Activated naive CD4-positive, alpha-beta T cell treated with anti-CD3 and anti-CD28 coated beads for 36 hours (primary cell): ENCODE measurements around the gene NBEAL1. TPM values are rescaled to one million over a fixed set of nuclear protein-coding genes. Genes with fewer than 3 reads are reported as not detected.
"Not testable (repeated sequence)": the region's sequence is repeated elsewhere in the genome, so short reads cannot be mapped to it uniquely, and the experiment has no call there.

Experiments
- CTCF ChIA-PET: fragments of 350-600 bp; sonication (Branson Sonifier 250); formaldehyde crosslinking; loops from one replicate; lab custom pipeline; 2021; ENCODE audit warnings: antibody characterized with exemption; lab: Charles Lee
- DNase-seq: peaks from one replicate; pipeline ENCODE4 v3.0.0-alpha.2; 2020
- H3K27ac Mint-ChIP-seq: one replicate; pipeline ENCODE4 v1.8.0; 2021; ENCODE audit warnings: mild to moderate bottlenecking, mixed read lengths
- H3K27me3 Mint-ChIP-seq: one replicate; pipeline ENCODE4 v1.8.0; 2021; ENCODE audit warnings: low read depth, mixed read lengths
- H3K36me3 Mint-ChIP-seq: one replicate; pipeline ENCODE4 v1.8.0; 2021; ENCODE audit warnings: low read depth, mixed read lengths
- H3K4me1 Mint-ChIP-seq: one replicate; pipeline ENCODE4 v1.8.0; 2021; ENCODE audit warnings: low read depth, mixed read lengths
- H3K4me3 Mint-ChIP-seq: one replicate; pipeline ENCODE4 v1.8.0; 2021; ENCODE audit warnings: mild to moderate bottlenecking, moderate library complexity, mixed read lengths
- H3K9me3 Mint-ChIP-seq: one replicate; pipeline ENCODE4 v1.8.0; 2021; ENCODE audit warnings: mixed read lengths
- intact Hi-C: fragments of 100-400 bp; cut with micrococcal nuclease; formaldehyde crosslinking; loops from one replicate; pipeline ENCODE4 v1.15.1; 2023
- total RNA-seq, 2 experiments: library from RNA; stranded (reverse); gene quantifications; one replicate each; pipeline ENCODE4 v1.2.3, GENCODE V29; 2021

The NBEAL1 gene
- total RNA-seq, result 1 to 10 TPM; 7.9 to 8.3 TPM

DNA sequence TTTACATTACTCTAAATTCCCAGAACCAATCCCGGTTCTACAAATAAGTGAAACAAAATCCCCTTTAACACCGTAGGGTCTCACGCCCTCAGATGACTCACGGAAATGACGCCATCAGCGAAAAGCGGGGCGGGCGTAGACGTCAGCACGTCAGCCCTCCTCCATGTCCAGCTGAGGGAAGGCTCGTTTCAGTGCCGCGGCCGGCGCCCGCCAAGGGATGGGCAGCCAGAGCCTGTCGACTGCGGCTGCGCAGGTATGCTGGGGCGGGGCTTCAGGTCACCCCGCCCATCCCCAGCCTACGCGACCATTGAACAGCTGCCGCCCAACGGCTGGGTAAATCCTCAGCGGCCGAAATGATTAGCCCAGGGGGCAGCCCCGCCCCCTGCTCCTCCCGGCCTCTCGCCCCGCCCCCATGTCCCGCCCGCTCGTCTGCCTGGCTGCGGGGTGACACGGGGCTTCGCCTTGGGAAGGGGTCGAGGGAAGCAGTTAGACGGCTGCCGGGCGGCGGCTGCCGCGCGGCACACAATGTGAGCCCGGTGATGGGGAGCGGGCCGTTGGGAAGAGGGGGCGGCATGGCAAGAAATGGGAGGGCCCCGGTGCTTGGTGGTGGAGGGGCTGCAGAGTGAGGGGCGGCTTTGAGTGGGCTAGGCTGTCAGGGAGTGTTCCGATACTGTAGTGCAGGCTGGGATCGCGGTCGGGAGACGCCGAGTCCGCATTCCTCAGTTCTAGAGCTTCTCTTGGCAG is at the start of gene NBEAL1:
Gene NBEAL1 (plus strand): TSS at position 420 of the 744 bp plus-strand sequence. CDS start 1,510 bp downstream, outside the sequence.
- peaks cover 27% of the 10 kb centered on the region for H3K4me1 Mint-ChIP-seq
- no peaks in the 10 kb centered on the region for H3K9me3 Mint-ChIP-seq
- CTCF ChIA-PET, result interaction anchor here (0.6 kb wide), 1 partner anchor 144 kb away, joined by 3 read pairs; no protein-coding TSS in a partner anchor
- H3K36me3 Mint-ChIP-seq, result no peaks in the 10 kb centered on the region
- peak within 1 kb of the TSS; percentile 95 for H3K4me3 Mint-ChIP-seq
- intact Hi-C loops, result loop anchor here (1.0 to 10.0 kb wide), 11 partner anchors 103 to 880 kb away; partner anchors contain the start of genes ABI2, BMPR2, CYP20A1 and FAM117B
- no peaks in the 10 kb centered on the region for H3K27me3 Mint-ChIP-seq
- H3K27ac Mint-ChIP-seq, result peak within 1 kb of the TSS; percentile 74
- DNase-seq, result peak; percentile 97

DNA sequence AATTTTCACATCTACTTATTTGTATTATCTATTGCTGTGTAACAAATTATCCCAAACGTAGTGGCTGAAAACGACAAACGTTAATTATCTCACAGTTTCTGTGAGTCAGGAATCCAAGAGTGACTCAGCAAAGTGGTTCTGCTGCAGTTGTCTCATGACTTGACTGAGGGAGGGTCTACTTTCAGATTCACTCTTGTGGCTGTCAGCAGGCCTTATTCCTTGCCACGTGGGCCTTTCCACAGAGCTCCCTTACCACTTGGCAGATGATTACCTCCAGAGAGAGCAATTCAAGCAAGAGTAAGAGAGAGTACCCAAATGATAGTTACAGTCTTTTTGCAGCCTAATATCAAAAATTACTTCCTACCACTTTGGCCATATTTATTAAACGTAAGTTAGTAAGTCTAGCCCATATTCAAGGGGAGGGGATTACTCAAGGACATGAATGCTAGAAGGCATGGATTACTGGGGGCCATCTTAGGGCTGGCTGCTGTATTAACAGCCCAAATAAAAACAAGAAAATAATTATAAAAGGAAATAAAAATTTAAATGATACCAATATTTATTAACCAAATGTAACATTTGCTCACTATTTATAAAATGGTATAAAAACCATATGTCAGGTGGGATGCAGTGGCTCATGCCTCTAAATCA is 48.7 kb upstream of the NBEAL1 start:
- Mint-ChIP-seq H3K4me1 (peaks cover 4% of the 10 kb centered on the region), H3K27me3 (no peaks in the 10 kb centered on the region), H3K36me3 (no peaks in the 10 kb centered on the region)

DNA sequence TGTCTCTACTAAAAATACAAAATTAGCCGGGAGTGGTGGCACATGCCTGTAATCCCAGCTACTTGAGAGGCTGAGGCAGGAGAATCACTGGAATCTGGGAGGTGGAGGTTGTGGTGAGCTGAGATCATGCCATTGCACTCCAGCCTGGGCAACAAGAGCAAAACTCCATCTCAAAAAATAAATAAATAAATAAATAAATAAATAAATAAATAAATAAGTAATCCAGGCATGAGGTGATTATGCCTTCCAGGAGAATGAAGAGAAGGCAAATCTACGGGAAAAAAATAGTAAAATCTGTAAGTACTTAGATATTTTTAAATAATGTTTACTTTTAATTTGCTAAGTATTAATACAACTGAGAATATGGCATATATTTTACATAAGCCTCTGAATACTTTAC is 45.3 kb upstream of the NBEAL1 start:
- intact Hi-C loops, H3K27me3 Mint-ChIP-seq, H3K36me3 Mint-ChIP-seq, DNase-seq, H3K9me3 Mint-ChIP-seq, H3K27ac Mint-ChIP-seq, H3K4me1 Mint-ChIP-seq, H3K4me3 Mint-ChIP-seq: not testable (repeated sequence)
- CTCF ChIA-PET, result interaction anchor here (0.6 to 1.0 kb wide), 3 partner anchors 54 to 276 kb away, joined by 3 to 5 read pairs (median 3); no protein-coding TSS in a partner anchor

More for the DNA sequence above, 48.7 kb upstream of the NBEAL1 start:
- DNase-seq, result peak; percentile 25
- no peaks in the 10 kb centered on the region for H3K9me3 Mint-ChIP-seq
- H3K4me3 Mint-ChIP-seq, result no peak overlapping the region
- no peak overlapping the region for H3K27ac Mint-ChIP-seq
- intact Hi-C loops, result no loop called here
- CTCF ChIA-PET, result no interaction called here

DNA sequence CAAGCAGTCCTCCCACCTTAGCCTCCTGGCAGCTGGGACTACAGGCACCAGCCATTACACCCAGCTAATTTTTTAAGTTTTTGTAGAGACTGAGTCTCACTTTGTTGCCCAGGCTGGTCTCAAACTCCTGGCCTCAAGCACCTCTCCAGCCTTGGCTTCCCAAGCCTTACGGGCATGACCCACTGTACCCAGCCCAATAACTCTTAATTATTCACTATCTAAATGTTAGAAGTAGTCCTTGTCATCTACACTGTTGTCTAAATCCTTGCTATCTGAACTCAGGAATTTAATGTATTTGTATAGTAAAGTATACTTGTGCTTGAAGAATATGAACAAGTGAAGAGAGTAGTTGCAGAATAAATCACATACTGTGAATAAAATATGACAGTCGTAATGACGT is 37.9 kb upstream of the NBEAL1 start:
- Mint-ChIP-seq H3K9me3 (no peaks in the 10 kb centered on the region), H3K4me1 (no peaks in the 10 kb centered on the region), H3K36me3 (no peaks in the 10 kb centered on the region), H3K27ac (no peak overlapping the region), H3K27me3 (no peaks in the 10 kb centered on the region), H3K4me3 (no peak overlapping the region)
- intact Hi-C loops, result no loop called here
- CTCF ChIA-PET, result no interaction called here
- no peak for DNase-seq

DNA sequence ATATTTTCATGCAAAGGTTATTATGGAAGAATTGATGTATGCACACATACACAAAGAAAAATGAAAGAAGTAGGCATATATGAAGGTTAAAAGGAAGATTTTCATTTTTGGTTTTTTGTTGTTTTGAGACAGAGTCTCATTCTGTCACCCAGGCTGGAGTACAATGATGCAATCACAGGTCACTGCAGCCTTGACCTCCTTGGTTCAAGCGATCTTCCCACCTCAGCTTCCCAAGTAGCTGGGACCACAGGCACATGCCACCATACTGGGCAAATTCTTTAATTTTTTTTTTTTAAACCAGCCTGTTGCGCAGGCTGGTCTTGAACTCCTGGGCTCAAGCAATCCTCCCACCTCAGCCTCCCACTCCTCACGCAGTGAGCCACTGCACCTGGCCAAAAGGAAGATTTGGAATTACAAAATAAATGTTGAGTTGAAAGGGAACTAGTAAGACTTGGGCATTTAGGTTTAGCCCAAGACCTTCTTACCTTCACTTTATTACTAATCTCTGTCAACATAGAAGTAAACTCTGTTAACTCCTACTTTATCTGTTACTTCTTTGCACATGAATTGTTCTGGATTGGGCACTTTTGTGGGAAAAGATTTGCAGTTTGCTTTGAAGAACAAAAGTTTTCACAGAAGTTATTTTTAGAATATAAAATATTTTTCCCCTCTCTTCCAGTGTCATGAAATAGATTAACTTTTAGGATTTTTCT is 31.7 kb upstream of the NBEAL1 start:
- DNase-seq, result no peak
- Mint-ChIP-seq H3K4me1 (no peaks in the 10 kb centered on the region), H3K36me3 (peaks cover 4% of the 10 kb centered on the region), H3K4me3 (no peak overlapping the region), H3K27me3 (no peaks in the 10 kb centered on the region), H3K9me3 (no peaks in the 10 kb centered on the region), H3K27ac (no peak overlapping the region)
- intact Hi-C loops, result no loop called here
- CTCF ChIA-PET, result no interaction called here

DNA sequence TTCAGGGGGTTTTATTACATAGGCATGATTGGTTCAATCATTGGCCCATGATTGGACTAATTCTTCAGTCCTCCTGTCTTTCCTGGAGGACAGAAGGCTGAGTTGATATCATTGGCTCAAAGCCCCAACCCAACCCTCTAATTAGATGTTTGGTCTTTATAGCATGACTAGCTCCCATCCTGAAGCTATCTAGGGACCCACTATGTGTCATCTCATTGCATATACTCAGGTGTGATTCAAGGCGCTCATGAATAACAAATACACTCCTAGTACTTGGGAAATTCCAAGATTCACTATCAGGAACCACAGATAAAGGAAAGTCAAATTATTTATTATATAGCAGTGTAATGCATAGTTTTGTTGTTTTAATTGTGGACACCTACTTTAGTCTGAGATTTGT is 24.9 kb upstream of the NBEAL1 start:
- H3K27me3 Mint-ChIP-seq, result no peaks in the 10 kb centered on the region
- H3K36me3 Mint-ChIP-seq, result no peaks in the 10 kb centered on the region
- intact Hi-C loops, result no loop called here
- no peak overlapping the region for H3K4me3 Mint-ChIP-seq
- no peak overlapping the region for H3K27ac Mint-ChIP-seq
- DNase-seq, result no peak
- CTCF ChIA-PET, result no interaction called here
- H3K4me1 Mint-ChIP-seq, result no peaks in the 10 kb centered on the region
- no peaks in the 10 kb centered on the region for H3K9me3 Mint-ChIP-seq

DNA sequence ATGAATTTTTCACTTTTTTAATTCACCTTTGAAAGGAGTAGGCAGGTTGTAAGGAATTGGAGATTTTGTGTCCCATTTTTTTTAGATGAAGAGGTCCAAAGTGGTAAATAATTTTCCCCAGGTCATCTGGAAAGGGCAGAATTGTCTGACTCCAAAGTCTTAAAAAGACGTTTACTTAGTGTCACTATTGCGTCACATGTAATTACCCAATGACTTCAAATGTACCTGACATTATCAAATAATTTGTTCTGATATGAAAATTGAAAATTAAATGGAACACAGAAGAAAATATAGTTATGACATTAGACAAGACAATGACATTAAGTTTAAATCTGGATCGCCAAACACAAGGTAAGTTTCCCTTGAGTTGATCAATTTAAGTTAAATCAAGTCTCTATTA is 24.2 kb upstream of the NBEAL1 start:
- CTCF ChIA-PET, result no interaction called here
- H3K27me3 Mint-ChIP-seq, result peaks cover 2% of the 10 kb centered on the region
- no peaks in the 10 kb centered on the region for H3K9me3 Mint-ChIP-seq
- no peak overlapping the region for H3K4me3 Mint-ChIP-seq
- no peaks in the 10 kb centered on the region for H3K36me3 Mint-ChIP-seq
- intact Hi-C loops, result no loop called here
- no peak overlapping the region for H3K27ac Mint-ChIP-seq
- no peak for DNase-seq
- no peaks in the 10 kb centered on the region for H3K4me1 Mint-ChIP-seq

DNA sequence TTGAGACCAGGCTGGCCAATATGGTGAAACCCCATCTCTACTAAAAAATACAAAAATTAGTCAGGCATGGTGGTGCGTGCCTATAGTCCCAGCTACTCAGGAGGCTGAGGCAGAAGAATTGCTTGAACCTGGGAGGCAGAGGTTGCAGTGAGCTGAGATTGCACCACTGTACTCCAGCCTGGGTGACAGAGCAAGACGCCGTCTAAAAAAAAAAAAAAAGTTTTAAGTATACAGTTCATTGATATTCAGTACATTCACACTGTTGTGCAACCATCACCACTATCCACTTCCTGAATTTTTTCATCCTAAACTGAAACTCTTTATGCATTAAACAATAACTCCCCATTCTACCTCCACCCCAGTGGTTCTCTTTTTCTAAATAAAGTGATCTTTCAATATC is 17.6 kb upstream of the NBEAL1 start:
- CTCF ChIA-PET, H3K9me3 Mint-ChIP-seq, H3K27me3 Mint-ChIP-seq, H3K4me3 Mint-ChIP-seq, intact Hi-C loops, H3K4me1 Mint-ChIP-seq, H3K27ac Mint-ChIP-seq, DNase-seq, H3K36me3 Mint-ChIP-seq: not testable (repeated sequence)

DNA sequence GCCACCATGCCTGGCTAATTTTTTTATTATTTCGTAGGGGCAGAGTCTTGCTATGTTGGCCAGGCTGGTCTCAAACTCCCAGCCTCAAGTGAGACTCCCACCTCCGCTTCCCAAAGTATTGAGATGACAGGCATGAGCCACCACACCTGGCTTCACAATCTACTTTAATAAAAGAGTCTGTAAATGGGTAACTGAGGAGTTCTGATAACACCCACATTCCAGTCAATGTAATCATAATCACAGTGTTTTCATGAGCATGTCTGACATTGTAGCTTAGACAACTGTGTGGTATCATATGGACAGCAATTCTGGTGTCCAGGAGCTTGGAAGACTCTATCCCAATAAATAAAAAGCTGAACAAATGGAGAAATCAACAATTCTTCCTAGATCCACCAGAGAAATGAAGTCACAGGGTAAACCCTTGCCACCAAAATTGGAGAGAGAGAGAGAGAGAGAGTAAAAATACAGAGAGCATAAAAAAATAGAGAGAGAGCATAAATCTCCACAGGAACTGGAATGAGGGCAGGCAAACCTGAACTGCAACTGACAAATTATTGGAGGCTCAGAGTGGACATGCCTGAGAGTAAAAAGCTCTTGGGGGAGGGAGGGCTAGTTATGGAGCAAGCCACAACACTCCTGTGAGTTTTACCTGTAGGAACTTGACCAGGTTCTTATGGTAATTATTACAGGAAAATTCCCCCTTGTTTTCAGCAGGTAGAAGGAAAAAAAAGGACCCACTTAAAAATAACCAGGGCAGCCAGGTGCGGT is 12.4 kb upstream of the NBEAL1 start:
- no peak for DNase-seq
- no peaks in the 10 kb centered on the region for H3K4me1 Mint-ChIP-seq
- intact Hi-C loops, result no loop called here
- CTCF ChIA-PET, result no interaction called here
- H3K27ac Mint-ChIP-seq, result no peak overlapping the region
- H3K9me3 Mint-ChIP-seq, result no peaks in the 10 kb centered on the region
- H3K36me3 Mint-ChIP-seq, result no peaks in the 10 kb centered on the region
- H3K4me3 Mint-ChIP-seq, result no peak overlapping the region
- H3K27me3 Mint-ChIP-seq, result no peaks in the 10 kb centered on the region

DNA sequence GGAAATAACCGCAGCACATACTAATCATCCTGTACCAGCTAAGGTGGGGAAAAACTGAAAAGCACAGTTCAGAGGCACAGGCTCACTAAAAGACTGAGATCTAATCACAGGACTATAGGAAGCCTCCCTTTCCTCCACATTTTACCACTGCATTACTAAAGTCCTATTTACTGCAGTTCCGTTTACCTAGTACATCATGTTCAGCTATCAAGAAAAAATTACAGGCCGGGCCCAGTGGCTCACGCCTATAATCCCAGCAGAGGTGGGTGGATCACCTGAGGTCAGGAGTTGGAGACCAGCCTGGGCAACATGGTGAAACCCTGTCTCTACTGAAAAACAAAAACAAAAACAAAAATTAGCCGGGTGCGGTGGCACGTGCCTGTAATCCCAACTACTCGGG is 11.0 kb upstream of the NBEAL1 start:
- DNase-seq, result no peak
- Mint-ChIP-seq H3K9me3 (peaks cover 2% of the 10 kb centered on the region), H3K27me3 (no peaks in the 10 kb centered on the region), H3K4me1 (no peaks in the 10 kb centered on the region), H3K27ac (no peak overlapping the region), H3K36me3 (no peaks in the 10 kb centered on the region), H3K4me3 (no peak overlapping the region)
- CTCF ChIA-PET, result no interaction called here
- intact Hi-C loops, result no loop called here

DNA sequence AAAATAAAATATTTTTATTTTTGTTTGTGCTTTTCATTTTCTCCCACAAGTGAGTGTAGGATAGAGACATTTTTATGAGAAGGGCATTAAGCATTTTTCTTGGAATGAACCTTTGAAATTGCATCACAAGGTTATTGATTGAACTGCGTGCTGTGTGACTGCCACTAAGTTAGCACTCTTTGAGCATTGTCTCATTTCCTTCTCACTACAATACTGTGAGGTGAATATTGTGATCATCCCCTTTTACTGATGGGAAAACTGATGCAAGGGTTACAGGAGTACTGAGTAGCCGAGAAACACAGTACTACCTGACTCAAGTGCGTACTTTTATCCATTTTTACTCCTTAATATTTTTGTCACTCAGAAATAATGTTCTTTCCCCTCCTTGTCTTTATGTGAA is 2.0 kb downstream of the NBEAL1 start:
- Mint-ChIP-seq H3K9me3 (no peaks in the 10 kb centered on the region), H3K4me1 (peaks cover 29% of the 10 kb centered on the region), H3K27ac (no peak overlapping the region), H3K27me3 (no peaks in the 10 kb centered on the region), H3K36me3 (no peaks in the 10 kb centered on the region), H3K4me3 (no peak overlapping the region)
- no peak for DNase-seq
- CTCF ChIA-PET, result interaction anchor here (1.2 kb wide), 1 partner anchor 436 kb away, joined by 4 read pairs; no protein-coding TSS in a partner anchor
- intact Hi-C loops, result loop anchor here (10.0 kb wide), 3 partner anchors 312 to 878 kb away; no protein-coding TSS in a partner anchor

DNA sequence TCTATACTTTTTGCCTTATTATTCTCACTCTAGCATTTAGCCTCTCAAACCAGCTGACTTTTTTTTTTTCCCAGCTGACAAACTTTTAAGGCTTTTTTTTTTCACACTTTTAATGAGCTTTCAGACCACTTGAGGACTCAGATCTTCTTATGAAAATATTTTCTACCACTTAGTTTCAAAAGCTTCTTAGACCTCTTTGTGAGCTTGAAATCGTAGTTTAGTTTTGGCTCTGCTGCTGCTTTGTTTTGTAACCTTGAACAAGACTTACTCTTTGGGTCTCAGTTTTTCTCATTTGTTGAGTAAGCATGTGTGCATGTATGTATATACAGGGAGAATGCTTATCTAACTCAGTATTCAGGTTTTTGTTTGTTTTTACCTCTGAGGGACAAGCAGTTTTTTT is 3.5 kb downstream of the NBEAL1 start:
- peaks cover 34% of the 10 kb centered on the region for H3K4me1 Mint-ChIP-seq
- intact Hi-C loops, result loop anchor here (10.0 kb wide), 3 partner anchors 313 to 877 kb away; no protein-coding TSS in a partner anchor
- no peaks in the 10 kb centered on the region for H3K27me3 Mint-ChIP-seq
- no peak overlapping the region for H3K27ac Mint-ChIP-seq
- no peaks in the 10 kb centered on the region for H3K36me3 Mint-ChIP-seq
- H3K4me3 Mint-ChIP-seq, result peak overlapping the region; percentile 56
- no peak for DNase-seq
- CTCF ChIA-PET, result interaction anchor here (0.7 to 1.0 kb wide), 2 partner anchors 15 to 75 kb away, joined by 3 read pairs; no protein-coding TSS in a partner anchor
- H3K9me3 Mint-ChIP-seq, result no peaks in the 10 kb centered on the region
